GM23248 (cell line): ENCODE results near the gene FOXI2.

Experiments
- EZH2 ChIP-seq: fragments of 200-600 bp; sonication (generic); IDR thresholded peaks from 2 replicates; pipeline ENCODE4 v1.6.1; 2018; ENCODE audit warnings: antibody characterized with exemption, mild to moderate bottlenecking; ENCODE audit not compliant: insufficient read depth, poor library complexity, severe bottlenecking
- EZH2phosphoT487 ChIP-seq: fragments of 200-600 bp; sonication (generic); IDR thresholded peaks from 2 replicates; pipeline ENCODE4 v1.6.1; 2018; ENCODE audit warnings: antibody characterized with exemption, moderate library complexity, mild to moderate bottlenecking, low read depth; ENCODE audit not compliant: insufficient read depth

DNA sequence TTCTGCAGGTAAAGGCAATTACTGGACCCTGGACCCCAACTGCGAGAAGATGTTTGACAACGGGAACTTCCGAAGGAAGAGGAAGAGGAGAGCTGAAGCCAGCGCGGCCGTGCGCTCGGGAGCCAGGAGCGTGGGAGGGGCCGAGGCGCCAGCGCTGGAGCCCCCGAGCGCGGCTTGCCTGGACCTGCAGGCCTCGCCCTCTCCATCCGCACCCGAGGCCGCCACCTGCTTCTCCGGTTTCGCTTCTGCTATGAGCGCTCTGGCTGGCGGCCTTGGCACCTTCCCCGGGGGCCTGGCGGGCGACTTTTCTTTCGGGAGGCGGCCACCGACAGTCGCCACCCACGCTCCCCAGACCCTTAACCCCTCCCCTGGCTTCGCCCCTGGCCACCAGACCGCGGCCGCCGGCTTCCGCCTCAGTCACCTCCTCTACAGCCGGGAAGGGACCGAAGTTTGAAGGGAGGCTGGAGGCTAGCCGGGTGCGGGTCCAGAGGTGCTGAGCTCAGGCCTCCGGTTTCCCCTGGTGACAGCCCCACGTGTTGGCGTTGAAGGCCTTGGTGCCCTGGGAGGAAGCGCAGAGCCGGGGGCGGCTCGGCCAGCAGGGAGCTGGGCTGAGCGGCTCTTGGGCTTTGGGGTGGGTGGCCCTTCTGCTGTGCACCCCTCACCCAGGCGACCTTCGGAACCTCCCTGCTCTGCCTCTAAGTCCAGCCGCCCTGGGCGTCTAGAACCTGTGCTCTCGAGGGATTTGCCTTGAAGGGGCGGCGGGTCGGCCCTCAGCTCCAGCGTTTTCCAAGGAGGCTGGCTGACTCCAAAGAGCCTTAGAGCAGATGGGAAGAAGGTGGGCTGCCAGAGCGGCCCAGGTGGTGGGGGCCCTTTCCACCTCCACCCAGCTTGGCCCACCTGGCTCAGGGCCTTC lies 1.8 kb downstream of the FOXI2 start:
- TF ChIP-seq EZH2phosphoT487 (no peak), EZH2 (no peak)
